ACC112 (cell line): Measurements from ENCODE around the gene C14orf93.

Experiments
- H2AFZ ChIP-seq: fragments of 200-600 bp; sonication (generic); one replicate; pipeline ENCODE4 v1.6.0; 2017; ENCODE audit warnings: antibody characterized with exemption, low read length; ENCODE audit not compliant: unreplicated experiment
- H3K27ac ChIP-seq: fragments of 200-600 bp; sonication (generic); 2 replicates; pipeline ENCODE4 v1.5.1; 2014; ENCODE audit warnings: low read depth, mild to moderate bottlenecking, antibody characterized with exemption, low read length, moderate library complexity
- H3K27me3 ChIP-seq: fragments of 200-600 bp; sonication (generic); 2 replicates; pipeline ENCODE4 v1.6.1; 2014; ENCODE audit warnings: mild to moderate bottlenecking, antibody characterized with exemption, low read length, moderate library complexity, mixed read lengths; ENCODE audit not compliant: insufficient read depth
- H3K36me3 ChIP-seq: fragments of 200-600 bp; sonication (generic); 2 replicates; pipeline ENCODE4 v1.6.1; 2016; ENCODE audit warnings: mild to moderate bottlenecking, antibody characterized with exemption, low read length, moderate library complexity, mixed read lengths; ENCODE audit not compliant: insufficient read depth
- H3K4me1 ChIP-seq: fragments of 200-600 bp; sonication (generic); one replicate; pipeline ENCODE4 v1.6.1; 2016; ENCODE audit warnings: low read length, mixed read lengths; ENCODE audit not compliant: insufficient read depth, unreplicated experiment, control insufficient read depth
- H3K4me3 ChIP-seq: fragments of 200-600 bp; sonication (generic); 2 replicates; pipeline ENCODE4 v1.5.1; 2014; ENCODE audit warnings: mild to moderate bottlenecking, low read depth, low read length
- H3K79me2 ChIP-seq: fragments of 200-600 bp; sonication (generic); one replicate; pipeline ENCODE4 v1.6.0; 2016; ENCODE audit warnings: low read length; ENCODE audit not compliant: control insufficient read depth, unreplicated experiment, insufficient read depth

Gene C14orf93

DNA sequence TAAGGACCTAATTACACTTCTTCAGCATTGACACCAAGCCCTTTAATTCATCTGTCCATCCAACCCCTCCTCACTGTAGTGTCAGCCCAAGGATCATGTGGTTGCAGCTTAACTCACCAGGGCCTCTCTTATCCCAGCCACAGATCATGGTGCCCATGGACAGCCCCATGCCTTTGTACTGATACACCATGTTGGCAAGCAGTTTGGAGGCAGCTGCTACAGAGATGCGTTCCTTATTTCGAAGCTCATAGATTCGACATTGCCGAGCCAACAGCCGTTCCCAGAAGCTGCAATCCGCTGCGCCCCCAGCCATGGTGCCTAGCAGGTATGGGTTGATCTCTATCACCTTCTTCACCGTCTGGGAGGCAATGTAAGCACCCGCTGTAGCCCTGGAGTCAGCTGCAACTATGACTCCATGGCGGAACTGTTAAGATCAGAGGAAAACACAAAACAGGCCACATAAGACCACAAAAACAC is 23.3 kb upstream of the C14orf93 start:
- H2AFZ ChIP-seq = no peak overlapping the region
- H3K36me3 ChIP-seq = peaks cover 29% of the 10 kb centered on the region
- H3K4me3 ChIP-seq = peak overlapping the region; percentile 94
- peaks cover 43% of the 10 kb centered on the region for H3K79me2 ChIP-seq
- H3K4me1 ChIP-seq = peaks cover 32% of the 10 kb centered on the region
- no peak overlapping the region for H3K27ac ChIP-seq
- no peaks in the 10 kb centered on the region for H3K27me3 ChIP-seq

DNA sequence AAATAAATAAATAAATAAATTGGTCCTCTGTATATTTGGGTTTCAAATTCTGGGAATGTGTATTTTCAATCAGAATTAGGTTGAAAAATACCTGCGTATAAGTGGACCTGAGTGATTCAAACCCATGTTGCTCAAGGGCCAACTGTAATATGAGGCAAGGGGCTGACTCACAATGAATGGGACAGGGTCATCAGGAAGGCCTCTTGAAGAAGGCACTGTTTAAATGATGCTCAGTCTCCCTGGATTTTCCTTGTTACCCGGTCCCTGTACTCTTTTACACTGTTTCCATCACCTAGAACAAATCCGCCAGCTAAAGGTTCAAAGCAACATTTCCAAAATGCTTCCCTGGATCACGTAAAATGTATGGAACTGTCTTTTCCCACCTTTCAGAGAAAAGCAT is 21.0 kb upstream of the C14orf93 start:
- peaks cover 31% of the 10 kb centered on the region for H3K36me3 ChIP-seq
- H3K79me2 ChIP-seq = peaks cover 43% of the 10 kb centered on the region
- H3K4me3 ChIP-seq = no peak overlapping the region
- H3K27ac ChIP-seq = no peak overlapping the region
- H2AFZ ChIP-seq = no peak overlapping the region
- H3K4me1 ChIP-seq = peaks cover 32% of the 10 kb centered on the region
- no peaks in the 10 kb centered on the region for H3K27me3 ChIP-seq

DNA sequence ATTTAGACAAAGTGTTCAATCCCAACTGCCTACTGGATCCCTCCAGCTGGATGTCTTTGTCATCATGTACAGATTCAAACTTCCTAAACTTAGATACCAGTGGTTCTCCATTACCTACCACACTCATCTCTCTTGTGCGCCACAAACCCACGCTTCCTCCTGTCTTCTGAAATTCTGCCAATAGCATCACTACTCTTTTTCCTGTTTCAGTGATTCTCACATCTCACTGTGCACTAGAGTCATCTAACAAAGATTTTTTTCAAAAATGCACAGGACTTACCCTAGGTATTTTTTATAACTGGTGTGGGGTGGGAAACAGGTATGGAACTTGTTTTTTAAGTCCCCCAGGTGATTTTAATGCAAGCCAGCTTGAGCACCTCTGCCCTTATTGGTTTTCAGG is 18.9 kb upstream of the C14orf93 start:
- H3K79me2 ChIP-seq = peaks cover 35% of the 10 kb centered on the region
- peaks cover 34% of the 10 kb centered on the region for H3K36me3 ChIP-seq
- H3K27me3 ChIP-seq = no peaks in the 10 kb centered on the region
- H3K4me1 ChIP-seq = peaks cover 24% of the 10 kb centered on the region
- H3K27ac ChIP-seq = no peak overlapping the region
- no peak overlapping the region for H2AFZ ChIP-seq
- H3K4me3 ChIP-seq = no peak overlapping the region

DNA sequence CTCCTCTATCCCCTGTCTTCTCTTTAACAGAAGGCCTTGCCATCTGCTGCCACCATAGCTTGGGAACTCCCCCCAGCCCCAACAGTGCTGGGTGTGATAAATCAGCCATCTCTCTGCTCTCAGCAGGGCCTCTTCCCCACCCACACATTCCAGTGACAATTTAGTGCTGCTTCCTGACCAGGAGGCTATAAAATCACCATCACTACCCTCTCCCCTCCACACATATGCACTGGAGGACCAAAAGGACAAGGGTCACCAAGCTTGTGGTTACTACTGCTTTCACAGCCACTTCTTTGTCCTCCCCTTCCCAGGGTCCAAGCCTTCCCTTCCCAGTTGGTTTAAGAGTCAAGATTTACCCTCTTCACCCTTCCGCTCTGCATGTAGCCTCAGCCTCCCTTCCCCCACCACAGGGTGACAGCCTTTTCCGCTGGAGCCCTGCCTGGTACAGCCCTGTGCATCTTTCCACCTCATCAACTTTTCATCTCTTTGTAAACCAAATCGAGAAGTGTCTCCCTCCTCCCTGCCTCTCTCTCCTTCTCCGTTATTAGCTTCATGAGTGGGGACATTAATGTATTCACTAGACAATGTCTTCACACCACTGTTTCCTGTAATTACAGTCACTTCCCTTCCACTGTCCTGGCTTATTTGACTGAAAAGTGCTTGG is 15.3 kb upstream of the C14orf93 start:
- Histone ChIP-seq H3K27me3 (no peaks in the 10 kb centered on the region), H3K4me3 (no peak overlapping the region), H3K27ac (no peak overlapping the region), H2AFZ (no peak overlapping the region), H3K4me1 (peaks cover 8% of the 10 kb centered on the region), H3K79me2 (peaks cover 10% of the 10 kb centered on the region), H3K36me3 (peaks cover 17% of the 10 kb centered on the region; the same call in 1 of the 2 replicates)

DNA sequence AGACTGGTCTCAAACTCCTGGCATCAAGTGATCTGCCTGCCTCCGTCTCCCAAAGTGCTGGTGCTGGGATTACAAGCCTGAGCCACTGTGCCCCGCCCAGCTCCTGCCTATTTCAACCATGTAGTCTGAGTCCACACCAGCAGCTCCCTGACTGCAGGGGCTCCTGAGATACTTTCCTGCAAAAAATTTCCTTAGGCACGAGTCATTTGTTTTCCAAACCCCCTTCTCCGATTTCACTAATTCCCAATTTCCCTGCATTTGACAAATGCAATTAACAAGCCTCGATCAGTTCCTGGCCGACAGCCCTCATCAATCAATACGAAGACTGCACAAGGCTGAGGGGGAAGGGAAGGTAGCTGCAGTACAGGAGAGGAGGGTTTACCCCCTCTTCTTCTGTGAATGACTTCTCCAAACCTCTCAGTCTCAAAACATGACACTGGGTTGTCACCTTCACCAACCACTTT is 14.7 kb upstream of the C14orf93 start:
- Histone ChIP-seq H3K4me1 (peaks cover 8% of the 10 kb centered on the region), H3K36me3 (peaks cover 17% of the 10 kb centered on the region; the same call in 1 of the 2 replicates), H3K27ac (no peak overlapping the region), H3K27me3 (no peaks in the 10 kb centered on the region), H2AFZ (no peak overlapping the region), H3K4me3 (no peak overlapping the region), H3K79me2 (peaks cover 10% of the 10 kb centered on the region)

DNA sequence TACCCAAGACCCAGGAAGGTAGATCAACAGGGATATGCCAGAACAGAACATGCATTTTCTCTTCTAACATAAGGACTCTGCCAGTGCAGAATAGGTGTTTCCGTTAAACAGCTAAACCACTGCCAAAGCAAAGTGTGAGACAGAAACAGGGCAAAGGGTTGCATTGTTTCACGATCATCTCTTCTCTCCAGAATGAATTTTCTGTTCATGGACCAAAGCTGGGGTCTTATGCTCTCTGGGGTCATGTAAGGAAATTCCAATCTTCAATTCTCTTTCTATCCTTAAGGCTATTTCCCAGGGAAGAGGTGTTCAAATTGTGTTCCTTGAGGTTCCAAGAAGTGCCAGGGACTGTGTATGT is 13.8 kb upstream of the C14orf93 start:
- Histone ChIP-seq H3K36me3 (peaks cover 10% of the 10 kb centered on the region; the same call in 1 of the 2 replicates), H2AFZ (no peak overlapping the region), H3K4me1 (peaks cover 1% of the 10 kb centered on the region), H3K79me2 (peaks cover 2% of the 10 kb centered on the region), H3K27ac (no peak overlapping the region), H3K27me3 (no peaks in the 10 kb centered on the region), H3K4me3 (no peak overlapping the region)

DNA sequence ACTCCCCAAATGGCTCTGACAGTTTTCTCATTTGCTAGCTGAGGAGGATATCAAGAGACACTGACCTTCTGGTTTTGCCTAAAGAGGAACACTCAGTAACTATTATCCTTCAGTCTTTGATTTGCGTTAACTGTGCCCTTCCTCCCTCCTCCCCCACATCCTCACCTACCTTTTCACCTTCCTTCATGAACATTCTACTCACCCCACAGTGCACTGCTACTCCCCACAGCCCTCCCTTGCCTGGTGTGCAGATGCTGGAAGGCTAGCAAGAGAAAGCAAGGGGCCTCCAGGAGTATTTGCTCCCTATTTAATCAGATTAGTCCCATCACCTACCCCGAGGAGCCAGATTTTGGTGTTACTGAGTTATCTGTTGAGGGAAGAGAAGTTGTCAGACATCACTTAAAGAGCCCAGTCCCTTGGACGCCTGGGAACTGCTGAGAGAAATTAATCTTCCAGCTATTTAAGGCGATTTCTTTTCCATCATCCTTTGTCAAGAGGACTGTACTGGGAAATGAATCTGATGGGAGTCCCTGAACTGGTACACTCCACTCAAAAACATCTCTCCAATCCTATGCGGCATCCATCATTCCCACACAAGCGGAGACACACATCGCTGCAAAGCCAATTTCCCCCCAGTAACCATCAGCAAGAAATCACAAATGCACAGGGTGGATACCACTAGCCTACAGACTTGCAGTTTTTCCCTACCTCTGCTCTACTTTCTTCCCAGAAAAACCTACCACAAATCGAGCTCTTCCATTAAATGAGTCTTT is 13.3 kb upstream of the C14orf93 start:
- Histone ChIP-seq H3K4me3 (no peak overlapping the region), H2AFZ (no peak overlapping the region), H3K79me2 (no peaks in the 10 kb centered on the region), H3K36me3 (peaks cover 5% of the 10 kb centered on the region; the same call in 1 of the 2 replicates), H3K27me3 (no peaks in the 10 kb centered on the region), H3K27ac (no peak overlapping the region), H3K4me1 (no peaks in the 10 kb centered on the region)

DNA sequence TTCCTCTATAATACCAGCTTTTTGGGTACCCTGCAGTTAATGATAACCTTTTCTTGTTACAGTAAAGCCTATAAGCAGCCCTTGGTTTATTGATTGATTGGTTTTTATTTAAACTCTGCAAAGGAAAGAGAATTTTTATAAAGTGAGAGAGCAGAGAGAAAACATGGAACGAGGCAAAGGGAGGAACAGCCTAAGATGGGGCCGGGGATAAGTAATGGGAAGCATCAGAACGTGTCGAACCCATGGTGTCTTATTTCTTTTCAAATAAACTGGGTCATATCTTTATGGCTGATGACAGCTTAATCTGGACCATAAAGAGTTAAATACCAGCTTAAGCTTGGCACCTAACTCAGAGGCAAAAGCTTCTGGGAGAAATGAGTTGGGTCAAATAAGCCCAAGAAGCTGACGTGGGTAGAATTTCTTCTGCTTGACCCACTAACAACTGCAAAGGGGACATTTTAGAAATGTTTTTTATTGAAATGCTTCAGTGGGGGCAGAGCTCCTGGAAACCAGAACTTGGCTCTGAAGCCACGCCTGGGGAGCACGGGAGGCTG is 12.0 kb upstream of the C14orf93 start:
- H2AFZ ChIP-seq = no peak overlapping the region
- no peaks in the 10 kb centered on the region for H3K79me2 ChIP-seq
- no peaks in the 10 kb centered on the region for H3K27me3 ChIP-seq
- no peak overlapping the region for H3K4me3 ChIP-seq
- no peak overlapping the region for H3K27ac ChIP-seq
- no peaks in the 10 kb centered on the region for H3K4me1 ChIP-seq
- H3K36me3 ChIP-seq = peaks cover 5% of the 10 kb centered on the region; the same call in 1 of the 2 replicates

DNA sequence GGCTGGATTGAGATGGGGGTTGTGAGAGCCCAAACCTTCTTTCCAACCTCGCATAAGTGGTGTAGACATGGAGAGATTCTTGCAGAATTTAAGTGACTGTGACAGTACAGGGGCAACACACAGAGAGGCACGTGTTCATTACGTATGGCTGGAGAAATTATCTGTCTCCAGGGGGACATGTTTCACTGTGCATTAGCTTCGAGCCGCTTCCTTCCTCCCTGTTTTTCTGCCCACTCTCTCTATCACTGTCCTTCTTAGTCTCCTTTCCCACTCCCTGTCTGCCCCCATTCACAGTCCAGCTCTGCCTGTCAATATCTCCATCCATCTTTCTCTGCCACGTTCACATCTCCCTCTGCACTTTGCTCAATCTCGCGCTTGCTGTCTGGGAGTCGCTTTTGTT is 11.5 kb upstream of the C14orf93 start:
- no peaks in the 10 kb centered on the region for H3K4me1 ChIP-seq
- no peak overlapping the region for H3K4me3 ChIP-seq
- H3K79me2 ChIP-seq = no peaks in the 10 kb centered on the region
- no peak overlapping the region for H2AFZ ChIP-seq
- H3K27me3 ChIP-seq = no peaks in the 10 kb centered on the region
- H3K27ac ChIP-seq = no peak overlapping the region
- peaks cover 5% of the 10 kb centered on the region; the same call in 1 of the 2 replicates for H3K36me3 ChIP-seq

DNA sequence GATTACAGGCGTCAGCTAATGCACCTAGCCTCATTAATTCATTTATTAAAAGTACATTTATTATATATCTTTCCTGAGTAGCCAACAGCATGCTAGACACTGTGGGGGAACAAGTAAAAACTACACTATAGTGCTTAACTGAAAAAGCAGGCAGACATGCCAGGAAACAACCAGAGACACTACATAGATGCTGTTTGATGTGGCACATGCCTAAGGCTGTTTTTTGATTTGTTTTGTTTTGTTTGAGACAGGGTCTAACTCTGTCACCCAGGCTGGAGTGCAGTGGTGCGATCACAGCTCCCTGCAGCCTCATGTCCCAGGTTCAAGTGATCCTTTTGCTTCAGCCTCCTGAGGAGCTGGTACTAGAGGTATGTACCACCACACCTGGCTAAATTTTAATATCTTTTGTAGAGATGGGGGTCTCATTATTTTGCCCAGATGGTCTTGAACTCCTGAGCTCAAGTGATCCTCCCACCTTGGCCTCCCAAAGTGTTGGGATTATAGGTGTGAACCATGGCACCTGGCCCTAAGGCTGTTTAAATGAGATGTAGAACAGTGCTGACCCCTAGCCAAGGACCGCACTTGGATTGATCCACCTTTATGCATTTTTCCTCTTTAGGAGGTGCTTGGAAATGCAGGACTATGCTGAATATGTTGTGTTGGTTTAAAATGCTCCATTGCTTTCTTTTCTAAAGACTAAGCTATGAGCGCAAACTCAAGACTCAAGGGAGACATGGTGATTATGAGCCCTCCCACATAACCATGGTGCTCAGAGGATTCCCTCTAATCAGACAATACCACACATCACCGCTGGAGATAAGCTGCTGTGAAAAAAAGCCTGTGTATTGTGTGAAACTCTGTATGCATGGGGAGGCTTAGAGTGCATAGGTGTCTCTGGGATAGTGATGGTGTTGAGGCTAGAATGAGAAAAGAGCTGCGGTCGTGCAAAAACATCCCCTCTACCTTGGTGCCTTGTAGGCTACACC is 10.5 kb upstream of the C14orf93 start:
- H3K4me1 ChIP-seq = no peaks in the 10 kb centered on the region
- H2AFZ ChIP-seq = no peak overlapping the region
- H3K4me3 ChIP-seq = no peak overlapping the region
- H3K27ac ChIP-seq = no peak overlapping the region
- no peaks in the 10 kb centered on the region for H3K79me2 ChIP-seq
- no peaks in the 10 kb centered on the region for H3K27me3 ChIP-seq
- H3K36me3 ChIP-seq = no peaks in the 10 kb centered on the region
